IMR-90 (cell line): ENCODE results near the gene ZNF684.

Experiments used
- BHLHE40 ChIP-seq: fragments of 150-350 bp; IDR thresholded peaks from 2 replicates; pipeline ENCODE4 v1.6.1; 2016; ENCODE audit warnings: mild to moderate bottlenecking, low read depth, low read length
- CHD1 ChIP-seq: IDR thresholded peaks from 2 replicates; pipeline ENCODE4 v1.6.1; 2012; ENCODE audit warnings: low read depth, low read length, improper control_type of control experiment
- CTCF ChIP-seq: conservative IDR thresholded peaks from 2 replicates; pipeline ENCODE4 v1.5.1; 2012; ENCODE audit warnings: mild to moderate bottlenecking, low read depth, low read length, improper control_type of control experiment
- ELK1 ChIP-seq: fragments of 150-350 bp; IDR thresholded peaks from 2 replicates; pipeline ENCODE4 v1.6.1; 2016; ENCODE audit warnings: low read depth, mild to moderate bottlenecking, low read length, moderate library complexity, borderline replicate concordance
- MAZ ChIP-seq: IDR thresholded peaks from 2 replicates; pipeline ENCODE4 v1.6.1; 2012; ENCODE audit warnings: low read depth, mild to moderate bottlenecking, low read length, improper control_type of control experiment, moderate library complexity, borderline replicate concordance
- MXI1 ChIP-seq: IDR thresholded peaks from 2 replicates; pipeline ENCODE4 v1.6.1; 2012; ENCODE audit warnings: low read depth, mild to moderate bottlenecking, low read length, moderate library complexity, borderline replicate concordance
- POLR2A ChIP-seq: IDR thresholded peaks from 2 replicates; pipeline ENCODE4 v1.6.1; 2012; ENCODE audit warnings: mild to moderate bottlenecking, low read depth, low read length
- RAD21 ChIP-seq: IDR thresholded peaks from 2 replicates; pipeline ENCODE4 v1.6.1; 2012; ENCODE audit warnings: low read length, improper control_type of control experiment
- RFX5 ChIP-seq: IDR thresholded peaks from 2 replicates; pipeline ENCODE4 v1.8.0; 2012; ENCODE audit warnings: low read depth, mild to moderate bottlenecking, low read length, moderate library complexity
- USF2 ChIP-seq: fragments of 150-350 bp; IDR thresholded peaks from 2 replicates; pipeline ENCODE4 v1.6.1; 2017; ENCODE audit warnings: mild to moderate bottlenecking, antibody characterized with exemption, low read length, low read depth

GRCh38 chr1:40594187-40594531 is 62.7 kb downstream of the ZNF684 start:
- TF ChIP-seq CTCF (no peak), POLR2A (no peak), ELK1 (no peak), MXI1 (no peak), RAD21 (no peak), MAZ (no peak), BHLHE40 (no peak), CHD1 (no peak), USF2 (no peak), RFX5 (no peak)
